Activated naive CD8-positive, alpha-beta T cell treated with anti-CD3 and anti-CD28 coated beads, Interleukin-2, amount 10 ng/mL, durations not matched to agents 7 days and 5 days (primary cell): ENCODE results near the gene KPTN. TPM values are rescaled to one million over a fixed set of nuclear protein-coding genes. Genes with fewer than 3 reads are reported as not detected.
A peak's percentile ranks its signal among the peaks of the same experiment; 100 is the strongest.

Source experiments
- ATAC-seq: fragments of 150-1000 bp; cut with Tn5 transposase; one replicate; pipeline ENCODE4 v1.10.0; 2021; ENCODE audit warnings: low read depth, moderate library complexity
- POLR2A ChIA-PET: fragments of 350-600 bp; sonication (Branson Sonifier 250); formaldehyde crosslinking; loops from one replicate; lab custom pipeline; 2021; ENCODE audit warnings: antibody characterized with exemption; lab: Charles Lee
- DNase-seq: peaks from one replicate; pipeline ENCODE4 v3.0.0; 2021
- H3K27ac Mint-ChIP-seq: one replicate; pipeline ENCODE4 v1.8.0; 2022; ENCODE audit warnings: mild to moderate bottlenecking, mixed read lengths
- H3K27me3 Mint-ChIP-seq: one replicate; pipeline ENCODE4 v1.8.0; 2022; ENCODE audit warnings: mild to moderate bottlenecking, moderate library complexity, mixed read lengths
- H3K36me3 Mint-ChIP-seq: one replicate; pipeline ENCODE4 v1.8.0; 2021; ENCODE audit warnings: mild to moderate bottlenecking, mixed read lengths
- H3K4me1 Mint-ChIP-seq: one replicate; pipeline ENCODE4 v1.8.0; 2021; ENCODE audit warnings: mixed read lengths
- H3K4me3 Mint-ChIP-seq: one replicate; pipeline ENCODE4 v1.8.0; 2022; ENCODE audit warnings: mild to moderate bottlenecking, moderate library complexity, mixed read lengths
- H3K9me3 Mint-ChIP-seq: one replicate; pipeline ENCODE4 v1.8.0; 2021; ENCODE audit warnings: mixed read lengths
- total RNA-seq, 2 experiments: library from RNA; stranded (reverse); gene quantifications; one replicate each; pipeline ENCODE4 v1.2.3, GENCODE V29; 2021

KPTN gene
- total RNA-seq, 2 experiments from 2014 or later, result 8.0 to 8.6 TPM

GRCh38 chr19:47505506-47505905 lies 21.5 kb upstream of the KPTN start:
- POLR2A ChIA-PET, result no interaction called here
- Mint-ChIP-seq H3K36me3 (no peaks in the 10 kb centered on the region), H3K9me3 (no peaks in the 10 kb centered on the region), H3K27me3 (no peaks in the 10 kb centered on the region), H3K4me3 (no peak overlapping the region), H3K27ac (no peak overlapping the region), H3K4me1 (peaks cover 4% of the 10 kb centered on the region)
- ATAC-seq (no peak), DNase-seq (no peak)

DNA sequence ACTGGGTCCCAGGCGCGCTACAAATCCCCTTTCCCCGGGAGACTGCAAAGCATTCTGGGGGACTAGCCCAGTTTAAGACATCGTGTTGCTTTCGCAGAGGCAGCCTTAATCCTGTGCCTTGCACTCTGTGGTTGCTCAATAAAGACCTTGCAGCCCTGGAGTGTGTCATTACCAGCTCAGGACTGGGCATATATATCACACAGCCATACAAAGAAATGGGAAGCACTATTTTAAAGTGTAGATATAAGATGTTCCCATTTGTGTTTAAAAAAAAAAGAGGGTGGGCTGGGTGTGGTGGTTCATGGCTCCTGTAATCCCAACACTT lies 19.8 kb upstream of the KPTN start:
- Mint-ChIP-seq H3K27ac (no peak overlapping the region), H3K27me3 (no peaks in the 10 kb centered on the region), H3K9me3 (no peaks in the 10 kb centered on the region), H3K36me3 (no peaks in the 10 kb centered on the region), H3K4me1 (no peaks in the 10 kb centered on the region), H3K4me3 (no peak overlapping the region)
- no peak for ATAC-seq
- POLR2A ChIA-PET, result interaction anchor here (1.0 kb wide), 1 partner anchor 10 kb away, joined by 8 read pairs; no protein-coding TSS in a partner anchor
- DNase-seq, result no peak

DNA sequence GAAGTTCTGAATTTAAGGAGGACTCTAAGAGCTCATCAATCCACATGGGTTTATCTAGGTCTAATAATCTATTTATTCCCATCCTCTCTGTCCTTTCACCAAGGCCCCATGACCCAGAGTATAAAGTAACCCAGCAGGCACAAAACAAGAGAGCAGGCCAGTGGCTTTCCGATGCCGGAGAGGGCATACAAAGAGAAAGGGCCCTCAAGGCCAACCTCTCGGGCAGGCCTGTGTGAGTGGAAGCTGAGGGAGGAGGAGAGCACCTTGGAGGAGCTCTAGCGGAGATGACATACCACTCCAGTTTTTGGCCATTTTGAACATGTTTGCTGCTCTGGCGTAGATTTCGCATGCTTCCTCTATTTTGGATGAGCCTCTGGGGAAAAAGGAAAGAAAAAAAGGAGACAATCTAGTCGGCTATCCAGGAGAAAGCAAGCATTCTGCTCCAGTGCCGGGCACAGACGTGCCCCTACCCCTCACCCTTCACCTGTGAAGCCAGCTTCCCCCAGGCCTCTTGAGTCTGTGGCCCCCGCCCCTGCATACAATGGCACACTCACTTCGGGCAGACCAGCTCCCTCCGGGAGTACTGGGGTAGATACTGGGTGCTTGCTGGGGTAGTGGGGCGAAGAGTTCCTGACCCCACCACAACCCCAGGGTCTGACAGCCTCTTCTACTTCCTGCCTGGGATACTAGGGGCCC lies 19.3 kb upstream of the KPTN start:
- H3K27me3 Mint-ChIP-seq, result no peaks in the 10 kb centered on the region
- POLR2A ChIA-PET, result interaction anchor here (0.5 to 1.0 kb wide), 3 partner anchors 11 to 1055 kb away, joined by 3 to 8 read pairs (median 7); no protein-coding TSS in a partner anchor
- no peak overlapping the region for H3K4me3 Mint-ChIP-seq
- H3K4me1 Mint-ChIP-seq, result no peaks in the 10 kb centered on the region
- DNase-seq (no peak), ATAC-seq (no peak)
- no peaks in the 10 kb centered on the region for H3K9me3 Mint-ChIP-seq
- no peaks in the 10 kb centered on the region for H3K36me3 Mint-ChIP-seq
- H3K27ac Mint-ChIP-seq, result no peak overlapping the region

DNA sequence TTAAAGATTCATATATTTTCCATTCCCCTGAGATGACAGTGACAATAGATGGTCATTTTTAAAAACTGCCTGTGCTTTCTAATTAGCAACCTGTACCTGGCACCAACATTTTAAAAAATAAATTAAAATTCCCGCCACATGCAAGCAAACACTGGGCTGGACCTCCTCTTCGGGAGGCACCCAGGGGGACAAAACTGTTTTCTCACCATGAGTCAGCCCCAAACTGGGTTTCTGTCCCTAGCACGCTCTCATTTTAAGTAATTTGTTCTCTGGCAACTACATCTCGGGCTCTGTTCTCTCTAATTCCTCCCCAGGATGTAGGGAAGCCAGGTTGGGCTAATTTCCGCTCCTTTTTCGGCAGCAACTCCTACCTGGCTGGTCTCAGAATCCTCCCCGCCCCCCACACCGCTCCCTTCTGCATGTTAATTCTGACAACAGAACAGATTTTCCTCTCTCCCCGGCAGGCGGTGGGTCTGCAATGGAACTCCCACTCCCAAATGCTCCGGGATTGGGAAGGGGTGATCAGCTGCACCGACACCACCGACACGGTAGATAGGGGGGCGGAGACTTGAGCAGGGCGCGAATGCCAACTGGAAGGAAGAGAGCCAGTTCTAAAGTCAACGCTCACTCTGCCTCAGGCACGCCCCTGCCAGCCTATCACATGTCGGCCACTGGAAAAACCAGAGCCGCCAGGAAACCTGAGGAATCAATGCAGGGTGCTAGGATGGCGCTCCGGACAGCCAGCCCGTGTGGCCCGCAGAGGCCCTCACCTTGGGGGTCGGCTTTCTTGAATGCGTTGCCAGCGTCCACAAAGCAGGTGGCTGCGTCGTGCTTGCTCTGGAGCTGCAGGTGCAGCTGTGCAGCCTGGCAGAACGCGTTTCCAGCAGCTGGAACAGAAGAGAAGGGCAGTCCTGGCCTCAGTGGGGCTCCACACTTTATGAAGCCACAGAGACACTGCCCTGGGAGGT lies 16.1 kb upstream of the KPTN start:
- Mint-ChIP-seq H3K27ac (no peak overlapping the region), H3K4me3 (no peak overlapping the region), H3K27me3 (no peaks in the 10 kb centered on the region), H3K9me3 (no peaks in the 10 kb centered on the region), H3K36me3 (peaks cover 2% of the 10 kb centered on the region), H3K4me1 (no peaks in the 10 kb centered on the region)
- no peak for ATAC-seq
- POLR2A ChIA-PET, result interaction anchor here (0.6 kb wide), 1 partner anchor 93 kb away, joined by 3 read pairs; no protein-coding TSS in a partner anchor
- DNase-seq, result no peak

GRCh38 chr19:47499371-47499770 lies 15.4 kb upstream of the KPTN start:
- POLR2A ChIA-PET, result interaction anchor here (0.6 kb wide), 1 partner anchor 93 kb away, joined by 3 read pairs; no protein-coding TSS in a partner anchor
- ATAC-seq, result no peak
- no peak for DNase-seq
- peaks cover 2% of the 10 kb centered on the region for H3K36me3 Mint-ChIP-seq
- H3K4me3 Mint-ChIP-seq, result no peak overlapping the region
- H3K9me3 Mint-ChIP-seq, result no peaks in the 10 kb centered on the region
- H3K27ac Mint-ChIP-seq, result no peak overlapping the region
- H3K4me1 Mint-ChIP-seq, result no peaks in the 10 kb centered on the region
- no peaks in the 10 kb centered on the region for H3K27me3 Mint-ChIP-seq

DNA sequence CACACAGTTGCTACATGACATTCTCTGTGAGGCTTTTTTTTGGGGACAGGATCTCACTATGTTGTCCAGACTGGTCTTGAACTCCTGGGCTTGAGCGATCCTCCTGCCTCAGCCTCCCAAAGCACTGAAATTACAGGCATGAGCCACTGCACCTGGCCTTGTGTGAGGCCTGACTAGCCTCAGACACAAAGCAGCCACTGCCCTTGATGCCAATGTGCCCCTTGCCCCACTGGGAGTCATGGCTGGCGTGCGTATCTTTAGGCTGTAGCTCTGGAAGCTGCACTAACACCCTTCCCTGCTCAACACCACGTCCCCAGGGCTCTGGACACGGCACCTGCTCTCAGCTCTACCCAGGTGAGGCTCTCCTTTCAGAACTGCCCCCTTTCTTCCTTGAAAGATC lies 14.5 kb upstream of the KPTN start:
- Mint-ChIP-seq H3K9me3 (no peaks in the 10 kb centered on the region), H3K27me3 (no peaks in the 10 kb centered on the region), H3K27ac (peak overlapping the region; percentile 54), H3K4me1 (no peaks in the 10 kb centered on the region), H3K36me3 (peaks cover 2% of the 10 kb centered on the region), H3K4me3 (no peak overlapping the region)
- ATAC-seq, result no peak
- no peak for DNase-seq
- POLR2A ChIA-PET, result no interaction called here

- Mint-ChIP-seq H3K4me1 (no peaks in the 10 kb centered on the region), H3K4me3 (no peak overlapping the region), H3K27ac (no peak overlapping the region), H3K9me3 (no peaks in the 10 kb centered on the region), H3K27me3 (no peaks in the 10 kb centered on the region), H3K36me3 (peaks cover 2% of the 10 kb centered on the region)
- no peak for DNase-seq
- ATAC-seq, result no peak
- POLR2A ChIA-PET, result no interaction called here
Measured at GRCh38 chr19:47497821-47498520, 14.0 kb upstream of the KPTN start.

DNA sequence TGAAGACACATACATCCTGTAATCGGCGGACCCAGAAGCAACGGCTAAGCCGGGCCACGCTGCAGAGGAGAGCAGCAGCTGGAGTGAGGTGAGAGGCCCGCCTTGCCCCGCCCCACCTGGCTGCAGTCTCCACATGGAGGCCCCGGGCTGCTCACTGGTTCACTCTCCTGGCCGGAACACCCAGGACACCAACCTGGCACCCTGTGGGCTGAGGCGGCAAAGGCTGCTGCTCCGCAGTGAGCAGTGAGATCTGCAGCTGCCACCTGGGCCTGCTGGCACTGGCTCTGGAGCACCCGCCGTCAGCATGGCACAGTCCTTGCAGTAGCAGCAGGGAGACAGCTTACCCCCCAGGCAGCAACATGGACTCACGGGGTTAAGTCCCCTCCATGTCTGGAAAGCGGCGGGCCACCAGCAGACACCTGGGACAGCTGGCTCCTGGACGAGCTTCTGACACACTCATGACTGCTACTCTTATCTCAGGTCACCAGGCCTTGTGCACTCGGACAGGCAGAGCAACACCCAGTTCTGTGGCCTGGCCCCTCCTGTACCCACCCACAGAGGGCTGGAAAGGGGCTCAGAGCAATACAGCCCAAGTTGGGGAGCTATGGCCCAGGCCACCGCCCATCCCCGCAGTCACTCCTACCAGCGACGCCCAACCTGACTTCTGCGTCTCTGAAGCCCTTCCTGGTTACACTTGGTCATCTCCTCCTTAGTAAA lies 13.2 kb upstream of the KPTN start:
- ATAC-seq, result no peak
- peaks cover 2% of the 10 kb centered on the region for H3K36me3 Mint-ChIP-seq
- DNase-seq, result no peak
- H3K4me1 Mint-ChIP-seq, result no peaks in the 10 kb centered on the region
- POLR2A ChIA-PET, result interaction anchor here (1.5 kb wide), 1 partner anchor 13 kb away, joined by 9 read pairs; the partner anchor contains the start of gene KPTN
- no peaks in the 10 kb centered on the region for H3K27me3 Mint-ChIP-seq
- no peaks in the 10 kb centered on the region for H3K9me3 Mint-ChIP-seq
- H3K4me3 Mint-ChIP-seq, result no peak overlapping the region
- H3K27ac Mint-ChIP-seq, result no peak overlapping the region

GRCh38 chr19:47495478-47496372 lies 11.7 kb upstream of the KPTN start:
- DNase-seq (no peak), ATAC-seq (no peak)
- POLR2A ChIA-PET, result interaction anchor here (0.5 to 1.5 kb wide), 3 partner anchors 11 to 198 kb away, joined by 3 to 9 read pairs (median 4); partner anchors contain the start of gene KPTN
- H3K9me3 Mint-ChIP-seq, result no peaks in the 10 kb centered on the region
- H3K27me3 Mint-ChIP-seq, result no peaks in the 10 kb centered on the region
- no peak overlapping the region for H3K27ac Mint-ChIP-seq
- H3K4me3 Mint-ChIP-seq, result no peak overlapping the region
- no peaks in the 10 kb centered on the region for H3K4me1 Mint-ChIP-seq
- peaks cover 2% of the 10 kb centered on the region for H3K36me3 Mint-ChIP-seq

GRCh38 chr19:47494729-47495128 lies 10.7 kb upstream of the KPTN start:
- Mint-ChIP-seq H3K4me3 (no peak overlapping the region), H3K36me3 (peaks cover 7% of the 10 kb centered on the region)

DNA sequence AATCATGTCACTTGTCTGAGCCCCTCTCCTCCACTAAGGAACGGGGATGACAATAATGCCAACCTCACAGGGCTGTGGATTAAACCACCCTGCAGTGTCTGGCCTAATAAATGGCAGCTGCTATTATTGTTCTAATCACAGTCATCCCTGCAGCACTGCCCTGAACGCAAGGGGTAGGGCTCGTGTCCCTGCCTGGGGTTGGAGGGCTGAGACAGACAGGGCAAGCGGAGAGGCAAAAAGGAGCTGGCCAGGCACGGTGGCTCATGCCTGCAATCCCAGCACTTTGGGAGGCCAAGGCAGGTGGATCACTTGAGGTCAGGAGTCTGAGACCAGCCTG lies 10.2 kb upstream of the KPTN start:
- Mint-ChIP-seq H3K27me3 (no peaks in the 10 kb centered on the region), H3K9me3 (no peaks in the 10 kb centered on the region), H3K36me3 (peaks cover 8% of the 10 kb centered on the region), H3K4me3 (no peak overlapping the region), H3K27ac (no peak overlapping the region), H3K4me1 (peaks cover 7% of the 10 kb centered on the region)
- no peak for ATAC-seq
- no peak for DNase-seq
- POLR2A ChIA-PET, result no interaction called here

More at GRCh38 chr19:47494729-47495128, 10.7 kb upstream of the KPTN start:
- DNase-seq, result no peak
- ATAC-seq, result no peak
- Mint-ChIP-seq H3K4me1 (peaks cover 7% of the 10 kb centered on the region), H3K27me3 (no peaks in the 10 kb centered on the region), H3K27ac (no peak overlapping the region), H3K9me3 (no peaks in the 10 kb centered on the region)
- POLR2A ChIA-PET, result no interaction called here
